Erythroblast (primary cell): Measurements from ENCODE around the gene AURKB.
"Not testable (repeated sequence)": the region's sequence is repeated elsewhere in the genome, so short reads cannot be mapped to it uniquely, and the experiment has no call there.

ENCODE experiments used
- GATA1 ChIP-seq: IDR thresholded peaks from 2 replicates; pipeline ENCODE4 v1.6.1; 2011; ENCODE audit warnings: low read depth, mild to moderate bottlenecking, control low read depth, low read length, moderate library complexity
- POLR2A ChIP-seq: IDR thresholded peaks from 2 replicates; pipeline ENCODE4 v1.6.1; 2011; ENCODE audit warnings: mild to moderate bottlenecking, low read length

GRCh38 chr17:8214000-8214399, 3.6 kb upstream of the AURKB start:
- not testable (repeated sequence) for TF ChIP-seq POLR2A, GATA1
